ENCODE measurements around the gene OR6C76.

OR6C76 gene

GRCh38 chr12:55470088-55470829 is 44.2 kb downstream of the OR6C76 start, which contains the start of gene OR6C70:
TSS of gene OR6C70 (minus strand) at chr12:55470138. CDS start at chr12:55470138, 0 bp downstream.
- DNase-seq = no peak

GRCh38 chr12:55472264-55472663 is 46.2 kb downstream of the OR6C76 start:
- DNase-seq = no peak
